OCI-LY1 (cell line): ENCODE measurements around the gene APBB3.

ENCODE experiments used
- CTCF ChIP-seq: fragments of 200-600 bp; sonication (generic), shearing (Covaris generic); IDR thresholded peaks from 2 replicates; pipeline ENCODE4 v1.5.1; 2017; ENCODE audit warnings: mild to moderate bottlenecking, antibody characterized with exemption, low read length, moderate library complexity, mixed read lengths
- EZH2 ChIP-seq: fragments of 200-600 bp; sonication (generic), shearing (Covaris generic); IDR thresholded peaks from 2 replicates; pipeline ENCODE4 v1.8.0; 2017; ENCODE audit warnings: borderline replicate concordance, mixed run types, mild to moderate bottlenecking, antibody characterized with exemption, low read length, moderate library complexity, mixed read lengths

GRCh38 chr5:140567136-140567818, 2.9 kb upstream of the APBB3 start:
- TF ChIP-seq CTCF, result no peak
- TF ChIP-seq EZH2, result no peak
